HG03457 (cell line): ENCODE measurements around the gene MAP2K3.

Experiments
- ATAC-seq: cut with Tn5 transposase; IDR thresholded peaks from one replicate; pipeline ENCODE4 v1.9.1; 2021; ENCODE audit warnings: moderate number of reproducible peaks; ENCODE audit not compliant: unreplicated experiment

Gene MAP2K3

GRCh38 chr17:21282231-21282630, 2.3 kb upstream of the MAP2K3 start:
- ATAC-seq: no peak

DNA sequence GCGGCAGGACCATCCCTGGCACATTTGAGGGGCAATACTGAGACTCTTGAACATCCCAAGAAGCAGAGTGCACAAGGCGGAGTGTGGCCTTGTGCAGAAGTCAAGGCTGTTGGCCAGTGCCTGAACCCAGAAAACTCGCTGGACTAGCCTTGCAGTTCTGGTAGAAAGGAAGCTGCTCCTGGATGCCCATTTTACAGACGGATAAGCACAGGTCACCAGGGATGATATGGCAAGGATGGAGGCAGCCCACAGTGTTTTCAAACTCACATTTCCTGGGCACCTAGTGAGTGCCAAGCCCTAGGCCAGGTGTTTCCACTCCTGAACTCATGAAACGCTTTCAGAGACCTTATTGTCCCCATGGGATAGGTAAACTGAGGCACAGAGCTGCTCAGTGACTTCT, 1.7 kb upstream of the MAP2K3 start:
- ATAC-seq: no peak

DNA sequence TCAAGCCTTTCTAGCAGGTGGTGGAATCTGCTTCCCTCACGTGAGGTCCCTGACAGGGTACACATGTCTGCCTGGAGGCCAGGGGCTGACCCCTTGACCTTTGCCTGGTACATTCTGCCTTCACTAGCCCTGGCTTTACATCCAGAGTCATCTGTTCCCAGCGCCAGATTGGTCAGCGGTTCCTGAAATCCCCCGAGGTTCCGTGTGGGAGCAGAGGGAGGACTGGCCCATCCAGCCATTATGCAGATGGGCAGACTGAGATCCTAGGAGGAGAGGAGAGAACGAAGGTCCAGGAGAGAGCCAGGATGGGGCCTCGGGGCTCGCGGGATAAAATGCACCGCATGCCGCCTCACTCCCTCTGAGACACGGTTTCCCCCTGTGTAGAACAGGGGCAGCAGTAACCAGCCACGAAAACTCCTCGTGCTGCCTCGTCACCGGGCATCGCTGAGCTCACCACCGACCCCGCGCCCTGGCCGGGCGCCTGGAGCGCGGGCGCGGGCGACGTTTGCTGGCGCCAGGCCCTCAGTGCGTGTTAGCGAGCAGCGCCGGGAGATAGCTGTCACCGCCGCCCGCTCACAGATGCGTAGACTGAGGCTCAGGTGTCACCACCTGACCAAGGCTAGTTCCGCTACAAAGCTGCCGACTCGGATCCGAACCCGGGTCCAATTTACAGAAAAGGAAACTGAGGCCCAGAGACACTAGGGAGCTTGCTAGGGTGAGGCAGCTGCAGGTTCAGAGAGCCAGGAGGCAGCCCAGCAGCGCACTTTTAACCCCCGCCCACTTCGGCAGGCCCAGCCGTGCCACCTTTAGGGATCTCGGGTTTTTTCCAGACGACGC, 811 bp upstream of the MAP2K3 start:
- ATAC-seq: no peak

DNA sequence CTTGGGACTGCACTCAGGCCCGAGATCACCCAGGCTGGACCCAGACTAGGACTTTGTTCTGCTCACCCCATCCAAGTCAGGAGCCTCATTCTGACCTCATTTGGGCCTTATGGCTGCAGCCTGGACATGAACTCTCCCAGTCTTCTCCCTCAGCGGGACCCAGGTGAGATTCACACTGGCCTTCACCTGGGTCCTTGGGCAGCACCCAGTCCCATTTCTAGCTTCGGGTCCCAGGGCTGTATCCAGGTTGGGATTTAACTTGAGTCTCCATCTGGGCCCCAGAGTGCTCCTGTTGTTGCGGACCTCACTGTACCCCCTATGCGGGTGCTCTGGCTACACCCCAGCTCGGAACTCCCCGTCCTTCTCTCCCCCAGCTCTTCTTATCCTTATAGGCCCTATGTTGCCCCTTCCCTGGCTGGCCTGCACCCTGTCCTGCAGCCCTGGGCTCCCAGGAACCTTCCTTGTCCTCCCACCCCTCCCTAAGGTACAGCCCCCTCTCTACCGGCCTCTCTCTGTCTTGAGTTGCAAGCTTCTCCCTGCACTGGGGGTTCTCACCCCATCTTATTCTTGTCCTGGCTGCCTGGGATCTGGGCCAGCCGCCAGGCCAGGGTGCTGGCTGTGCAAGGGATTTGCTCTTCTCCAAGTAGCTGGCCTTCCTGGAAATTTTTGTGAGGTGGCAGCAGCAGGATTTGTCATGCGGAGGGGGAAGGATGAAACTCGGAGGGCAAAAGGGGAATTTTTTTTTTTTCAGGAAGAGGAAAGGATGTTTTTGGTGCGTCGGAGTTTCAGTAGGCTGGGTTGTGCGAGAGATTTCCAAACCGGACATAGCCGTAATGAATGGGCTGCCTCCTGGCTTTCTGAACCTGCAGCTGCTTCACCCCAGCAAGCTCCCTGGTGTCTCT, 904 bp downstream of the MAP2K3 start:
- no peak for ATAC-seq

DNA sequence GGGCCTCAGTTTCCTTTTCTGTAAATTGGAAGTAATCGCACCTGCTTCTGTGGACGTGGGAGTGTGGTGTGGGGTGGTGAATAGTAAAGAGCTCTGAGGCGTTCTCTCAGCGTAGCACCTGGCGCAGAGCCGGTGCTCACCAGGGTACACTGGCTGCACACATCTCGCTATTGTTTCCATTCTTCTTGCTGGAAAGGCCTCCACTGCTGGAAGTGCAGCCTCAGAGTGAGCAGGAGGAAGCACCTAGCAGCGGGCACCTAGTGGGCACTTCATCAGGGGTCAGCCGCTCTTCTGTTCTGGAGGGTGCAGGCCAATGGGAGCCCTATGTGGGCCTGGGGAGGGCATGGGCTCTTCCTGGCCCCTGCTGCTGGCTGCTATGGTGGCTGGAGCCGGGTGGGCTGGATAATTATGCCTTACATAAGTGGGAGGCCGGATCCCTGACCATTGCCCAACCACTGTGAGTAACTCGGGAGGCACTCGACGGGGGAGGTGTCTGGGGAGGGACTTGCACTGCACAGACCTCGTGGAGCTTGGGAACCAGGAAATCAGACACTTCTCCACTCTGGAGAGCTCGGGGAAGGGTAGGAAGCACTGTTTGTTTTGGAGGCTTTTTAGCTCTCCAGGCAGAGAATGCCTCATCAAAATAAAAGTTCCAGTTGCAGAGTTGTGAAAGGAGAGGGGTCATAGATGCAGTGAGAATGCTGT, 1.7 kb downstream of the MAP2K3 start:
- ATAC-seq: no peak

DNA sequence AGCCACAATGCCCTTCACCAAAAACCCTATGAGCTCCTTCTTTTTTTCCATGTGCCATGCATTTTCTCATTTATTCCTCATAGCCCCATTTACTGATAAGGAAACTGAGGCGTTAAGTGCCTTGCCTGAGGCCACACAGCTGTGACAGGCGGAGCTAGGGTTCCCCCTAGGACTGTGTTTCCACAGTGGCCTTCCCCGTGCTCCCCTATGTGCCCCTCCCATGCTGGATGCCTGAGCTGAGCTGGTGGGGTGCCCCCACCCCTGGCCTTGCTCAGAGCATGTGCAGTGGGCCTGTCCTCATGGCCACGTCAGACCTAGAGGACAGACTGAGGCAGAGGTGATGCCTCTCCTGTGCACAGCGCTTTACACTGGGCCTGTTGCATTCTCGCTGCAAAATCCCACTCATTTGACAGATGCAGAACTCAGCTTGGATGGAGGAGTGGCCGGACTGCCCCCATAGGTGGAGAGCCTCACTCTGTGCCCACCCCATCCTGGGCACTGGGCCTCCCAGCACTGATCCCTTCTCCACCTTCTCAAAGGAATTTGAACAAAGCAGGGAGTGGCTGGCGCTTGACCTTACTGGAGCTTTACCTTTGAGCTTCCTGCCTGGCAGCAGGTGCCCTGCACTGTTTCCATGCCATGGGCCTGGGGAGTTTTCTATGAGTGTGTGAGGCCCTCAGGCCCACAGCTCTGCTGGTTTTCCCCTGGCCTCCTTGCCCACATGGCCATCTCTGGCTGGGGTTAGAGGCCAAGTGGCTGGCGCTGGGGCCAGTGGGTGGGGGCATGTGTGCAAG, 2.6 kb downstream of the MAP2K3 start:
- ATAC-seq: no peak

- peak; percentile 33 for ATAC-seq
Measured at GRCh38 chr17:21287703-21288449, 3.4 kb downstream of the MAP2K3 start.

DNA sequence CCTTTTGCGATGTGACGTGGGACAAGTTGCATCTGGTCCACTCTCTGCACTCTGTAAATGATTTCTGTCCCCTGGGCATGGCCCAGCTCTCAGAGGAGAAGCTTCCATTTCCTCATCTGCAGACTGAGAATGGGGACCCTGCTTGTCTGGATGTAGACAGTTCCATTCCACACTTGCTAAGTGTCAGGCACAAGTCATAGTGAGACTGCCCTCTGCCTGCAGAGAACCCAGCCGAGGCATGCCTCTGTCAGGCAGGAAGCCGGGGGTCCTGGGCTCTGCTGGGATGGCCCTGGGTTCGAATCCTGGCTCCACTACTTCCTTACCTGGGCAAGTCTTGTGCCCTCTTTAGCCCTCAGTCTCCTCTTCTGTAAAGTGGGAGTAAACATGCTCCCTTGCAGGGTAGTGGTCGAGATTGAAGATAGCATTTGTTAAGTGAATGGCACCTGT, 4.1 kb downstream of the MAP2K3 start:
- peak; percentile 10 for ATAC-seq

DNA sequence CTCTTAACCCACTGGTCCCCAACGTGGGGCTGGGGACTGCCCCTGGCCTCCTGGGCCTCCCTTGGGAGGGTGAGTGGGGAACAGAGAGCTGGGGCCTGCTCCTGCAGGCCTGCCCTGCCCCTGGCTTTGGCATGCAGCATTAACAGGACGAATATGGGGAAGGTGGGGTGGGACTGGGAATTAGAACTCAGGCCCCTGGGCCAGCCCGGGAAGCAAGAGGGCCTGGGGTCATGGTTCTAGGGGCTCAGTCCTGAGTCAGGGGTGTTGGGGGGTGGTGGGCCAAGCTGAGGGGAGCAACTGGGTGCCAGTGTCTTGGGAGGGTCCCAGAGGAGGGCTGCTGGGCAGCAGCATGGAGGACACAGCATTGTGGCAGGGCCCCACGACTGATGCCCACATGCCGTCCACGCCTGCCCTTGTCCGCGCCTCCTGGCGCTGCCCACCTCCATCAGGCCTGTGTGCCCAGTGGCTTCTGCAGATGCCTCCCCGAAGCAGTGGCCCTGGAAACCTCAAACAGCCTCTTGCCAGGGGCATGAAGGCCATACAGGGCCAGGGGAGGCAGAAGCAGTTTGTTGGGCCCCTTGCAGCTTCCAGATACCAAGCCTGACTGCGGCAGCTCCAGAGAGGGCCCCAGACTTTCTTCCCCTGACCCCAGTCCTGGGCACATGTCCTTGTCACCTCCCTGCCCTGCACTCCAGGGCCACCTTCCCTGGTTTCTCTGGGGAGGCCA, 4.8 kb downstream of the MAP2K3 start:
- no peak for ATAC-seq

GRCh38 chr17:21289902-21290571, 5.5 kb downstream of the MAP2K3 start:
- no peak for ATAC-seq

DNA sequence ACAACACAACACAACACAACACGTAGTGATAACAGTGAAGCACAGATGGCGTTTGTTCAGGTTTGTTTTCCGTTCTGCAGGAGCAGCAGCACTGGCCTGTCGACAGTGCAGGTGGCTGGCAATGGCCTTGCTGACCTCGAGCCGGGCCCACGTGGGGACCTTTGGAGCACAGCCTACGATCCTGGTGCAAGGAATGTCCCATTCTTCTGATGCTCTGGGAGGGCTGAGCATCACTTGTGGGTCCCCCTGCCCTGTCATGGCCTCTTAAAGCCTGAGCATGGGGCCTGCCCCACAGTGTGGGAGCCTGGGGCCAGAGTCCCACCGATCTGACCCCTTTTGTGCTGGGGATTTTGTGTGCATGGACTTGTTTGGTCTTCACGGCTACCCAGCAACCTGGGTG, 6.8 kb downstream of the MAP2K3 start:
- no peak for ATAC-seq

DNA sequence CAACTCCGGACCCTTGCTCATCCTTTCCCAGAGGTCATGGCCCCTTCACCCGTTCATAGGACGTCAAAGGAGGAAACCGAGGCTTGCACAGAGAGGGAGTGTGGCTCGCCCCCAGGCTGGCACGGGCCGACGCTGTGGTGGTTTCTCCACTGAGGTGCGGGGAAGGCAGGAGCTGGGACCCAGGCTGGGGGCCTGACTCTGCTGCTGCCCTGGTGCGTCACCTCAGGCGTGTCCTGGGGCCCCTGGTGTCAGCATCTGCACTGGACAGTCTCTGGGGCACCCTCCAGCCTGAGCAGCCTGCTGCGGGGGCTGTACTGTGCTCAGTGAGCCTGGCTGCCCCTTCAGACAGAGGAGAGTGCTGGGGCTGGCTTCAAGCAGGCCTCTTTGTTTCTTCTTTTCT, 7.4 kb downstream of the MAP2K3 start:
- ATAC-seq: no peak

GRCh38 chr17:21292867-21293830, 8.6 kb downstream of the MAP2K3 start:
- ATAC-seq: no peak

- ATAC-seq: no peak
Measured at GRCh38 chr17:21293831-21294210, 9.3 kb downstream of the MAP2K3 start.

- ATAC-seq: no peak
Measured at GRCh38 chr17:21294321-21295035, 10.0 kb downstream of the MAP2K3 start.

DNA sequence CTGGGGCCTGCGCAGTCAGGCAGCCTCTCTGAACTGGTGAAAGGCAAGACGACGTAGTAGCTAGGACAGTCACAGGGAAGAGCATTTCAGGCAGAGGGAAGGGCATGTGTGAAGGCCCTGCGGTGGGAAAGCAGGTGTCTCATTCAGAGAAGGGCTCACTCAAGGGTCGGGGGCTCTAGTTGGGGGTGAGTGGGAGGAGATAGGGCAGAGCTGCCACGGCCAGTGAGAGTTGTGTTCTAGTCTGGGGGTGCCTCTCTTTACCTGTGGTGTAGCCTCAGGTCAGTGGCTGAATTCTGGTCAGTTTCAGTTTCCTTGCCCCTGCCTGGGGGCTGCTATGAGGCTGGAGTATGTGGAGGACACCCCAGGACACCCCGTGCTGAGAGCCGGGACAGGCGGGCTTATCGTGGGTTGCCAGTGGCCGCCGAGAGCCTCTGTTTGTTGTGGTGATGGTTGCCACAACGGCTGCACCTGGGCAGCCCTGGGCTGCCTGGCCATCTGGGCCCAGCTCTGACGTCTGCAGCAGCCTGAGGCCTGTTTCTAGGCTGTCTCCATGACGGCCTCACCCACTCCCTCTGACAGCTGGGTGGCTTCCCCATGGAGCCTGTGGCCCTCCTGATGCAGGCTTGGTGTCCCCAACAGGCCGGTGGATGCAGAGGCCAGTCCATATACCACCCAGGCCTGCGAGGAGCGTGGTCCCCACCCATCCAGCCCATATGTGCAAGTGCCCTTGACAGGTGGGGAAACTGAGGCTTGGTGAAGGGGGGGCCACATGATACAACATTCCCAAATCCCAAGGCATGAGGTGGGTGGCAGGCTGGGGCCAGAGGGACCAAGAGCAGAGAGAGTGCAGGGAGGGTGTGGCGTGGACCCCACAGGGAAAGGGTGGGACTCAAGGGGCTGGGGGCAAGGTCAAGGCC, 10.8 kb downstream of the MAP2K3 start:
- no peak for ATAC-seq
